Activated CD8-positive, alpha-beta T cell treated with anti-CD3 and anti-CD28 coated beads for 36 hours (primary cell): ENCODE measurements around the gene UGGT1. TPM values are rescaled to one million over a fixed set of nuclear protein-coding genes. Genes with fewer than 3 reads are reported as not detected.

ENCODE experiments used
- ATAC-seq: fragments of 200-7000 bp; cut with Tn5 transposase; one replicate; pipeline ENCODE4 v1.10.0; 2021; ENCODE audit warnings: mild to moderate bottlenecking, moderate library complexity
- CTCF ChIA-PET: fragments of 350-600 bp; sonication (Branson Sonifier 250); formaldehyde crosslinking; loops from one replicate; lab custom pipeline; 2021; ENCODE audit warnings: antibody characterized with exemption; lab: Charles Lee
- POLR2A ChIA-PET: fragments of 350-600 bp; sonication (Branson Sonifier 250); formaldehyde crosslinking; loops from one replicate; lab custom pipeline; 2021; ENCODE audit warnings: antibody characterized with exemption; lab: Charles Lee
- DNase-seq: peaks from one replicate; pipeline ENCODE4 v3.0.0-alpha.2; 2020
- H3K27ac Mint-ChIP-seq: one replicate; pipeline ENCODE4 v1.8.0; 2021; ENCODE audit warnings: mild to moderate bottlenecking, mixed read lengths
- H3K27me3 Mint-ChIP-seq: one replicate; pipeline ENCODE4 v1.8.0; 2021; ENCODE audit warnings: mixed read lengths
- H3K36me3 Mint-ChIP-seq: one replicate; pipeline ENCODE4 v1.8.0; 2021; ENCODE audit warnings: low read depth, mixed read lengths
- H3K4me1 Mint-ChIP-seq: one replicate; pipeline ENCODE4 v1.8.0; 2021; ENCODE audit warnings: low read depth, mixed read lengths
- H3K4me3 Mint-ChIP-seq: one replicate; pipeline ENCODE4 v1.8.0; 2021; ENCODE audit warnings: mild to moderate bottlenecking, moderate library complexity, mixed read lengths
- H3K9me3 Mint-ChIP-seq: one replicate; pipeline ENCODE4 v1.8.0; 2021; ENCODE audit warnings: mixed read lengths
- intact Hi-C: fragments of 100-400 bp; cut with micrococcal nuclease; formaldehyde crosslinking; loops from one replicate; pipeline ENCODE4 v1.10.0; 2022
- total RNA-seq, 2 experiments: library from RNA; stranded (reverse); gene quantifications; one replicate each; pipeline ENCODE4 v1.2.3, GENCODE V29; 2021
- TF ChIP-seq, protein P1 (sequence below): fragments of 200-600 bp; IDR thresholded peaks from one replicate; pipeline ENCODE4 v1.8.0; 2022; ENCODE audit warnings: antibody characterized with exemption, mild to moderate bottlenecking

UGGT1 gene
- total RNA-seq, 2 experiments from 2014 or later, result 47.7 to 51.6 TPM

DNA sequence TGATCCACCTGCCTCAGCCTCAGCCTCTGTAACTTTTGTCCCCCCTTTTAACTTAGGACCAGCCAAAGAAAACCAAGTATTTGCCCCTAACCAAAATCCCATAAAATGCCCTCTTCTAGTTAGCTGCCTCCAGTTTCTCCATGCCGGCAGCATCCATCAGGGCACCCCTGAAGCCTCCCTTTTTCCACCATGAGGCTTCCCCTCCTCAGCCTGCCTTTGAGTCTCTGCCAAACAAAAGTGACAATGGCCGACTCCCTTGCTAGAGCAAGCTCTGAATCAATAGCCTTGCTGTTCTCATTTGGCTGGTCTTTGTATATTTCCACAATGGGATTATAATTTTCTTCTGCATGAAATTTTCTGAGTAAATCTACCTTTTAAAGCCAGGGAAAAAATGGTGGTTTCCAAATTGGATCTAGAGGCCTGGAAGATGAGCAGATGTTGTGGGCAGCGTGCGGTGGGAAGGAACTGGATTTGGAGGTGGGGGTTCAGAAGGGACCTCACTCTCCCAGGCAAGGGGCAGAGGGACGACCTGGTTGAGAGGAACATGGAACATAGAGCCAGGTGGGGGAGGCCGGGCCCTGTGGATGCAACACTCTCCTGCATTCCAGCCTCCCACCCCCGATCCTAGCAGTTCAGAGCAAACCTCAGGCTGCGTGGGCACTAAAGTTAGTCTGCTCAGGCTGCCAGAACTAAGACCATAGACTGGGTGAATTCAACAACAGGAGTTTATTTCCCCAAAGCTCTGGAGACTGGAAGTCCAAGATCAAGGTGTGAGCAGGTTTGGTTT, 147.1 kb downstream of the UGGT1 start:
- Mint-ChIP-seq H3K27me3 (no peaks in the 10 kb centered on the region), H3K4me1 (peaks cover 5% of the 10 kb centered on the region), H3K4me3 (no peak overlapping the region), H3K9me3 (no peaks in the 10 kb centered on the region), H3K27ac (no peak overlapping the region), H3K36me3 (no peaks in the 10 kb centered on the region)
- TF ChIP-seq, protein P1, sequence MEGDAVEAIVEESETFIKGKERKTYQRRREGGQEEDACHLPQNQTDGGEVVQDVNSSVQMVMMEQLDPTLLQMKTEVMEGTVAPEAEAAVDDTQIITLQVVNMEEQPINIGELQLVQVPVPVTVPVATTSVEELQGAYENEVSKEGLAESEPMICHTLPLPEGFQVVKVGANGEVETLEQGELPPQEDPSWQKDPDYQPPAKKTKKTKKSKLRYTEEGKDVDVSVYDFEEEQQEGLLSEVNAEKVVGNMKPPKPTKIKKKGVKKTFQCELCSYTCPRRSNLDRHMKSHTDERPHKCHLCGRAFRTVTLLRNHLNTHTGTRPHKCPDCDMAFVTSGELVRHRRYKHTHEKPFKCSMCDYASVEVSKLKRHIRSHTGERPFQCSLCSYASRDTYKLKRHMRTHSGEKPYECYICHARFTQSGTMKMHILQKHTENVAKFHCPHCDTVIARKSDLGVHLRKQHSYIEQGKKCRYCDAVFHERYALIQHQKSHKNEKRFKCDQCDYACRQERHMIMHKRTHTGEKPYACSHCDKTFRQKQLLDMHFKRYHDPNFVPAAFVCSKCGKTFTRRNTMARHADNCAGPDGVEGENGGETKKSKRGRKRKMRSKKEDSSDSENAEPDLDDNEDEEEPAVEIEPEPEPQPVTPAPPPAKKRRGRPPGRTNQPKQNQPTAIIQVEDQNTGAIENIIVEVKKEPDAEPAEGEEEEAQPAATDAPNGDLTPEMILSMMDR, result no peak
- ATAC-seq (no peak), DNase-seq (no peak)
- intact Hi-C loops, result loop anchor here (5.0 to 10.0 kb wide), 2 partner anchors 61 to 173 kb away; no protein-coding TSS in a partner anchor
- POLR2A ChIA-PET, result no interaction called here
- CTCF ChIA-PET, result interaction anchor here (0.7 to 1.3 kb wide), 2 partner anchors 175 to 1159 kb away, joined by 3 to 4 read pairs; no protein-coding TSS in a partner anchor

DNA sequence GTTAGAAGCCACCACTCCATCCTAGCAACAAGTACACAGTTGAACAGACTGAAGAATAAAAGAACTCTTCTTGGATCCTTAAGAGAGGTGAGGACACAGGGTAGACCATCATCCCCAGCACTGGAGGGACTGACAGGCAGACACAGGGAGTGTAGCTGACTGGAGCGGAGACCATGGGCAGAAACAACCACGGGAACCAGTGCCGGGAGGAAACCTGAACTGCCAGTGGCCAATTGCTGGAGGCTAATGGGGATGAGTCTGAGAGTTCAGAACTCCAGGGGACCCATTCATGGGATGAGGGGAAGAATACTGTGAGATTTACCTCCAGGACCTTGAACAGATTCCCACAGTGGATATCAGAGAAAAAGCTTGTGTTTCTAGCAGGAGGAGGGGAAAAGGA, 150.9 kb downstream of the UGGT1 start:
- DNase-seq, result no peak
- Mint-ChIP-seq H3K4me1 (peaks cover 2% of the 10 kb centered on the region), H3K36me3 (no peaks in the 10 kb centered on the region), H3K27ac (no peak overlapping the region), H3K9me3 (no peaks in the 10 kb centered on the region), H3K4me3 (no peak overlapping the region), H3K27me3 (no peaks in the 10 kb centered on the region)
- intact Hi-C loops, result no loop called here
- TF ChIP-seq, protein P1, result no peak
- ChIA-PET POLR2A (no interaction called here), CTCF (no interaction called here)
- ATAC-seq, result no peak

Other genes starting within 250 kb of the UGGT1 start
- gene POLR2D, start 233.0 kb upstream of the UGGT1 start, total RNA-seq, result 10 to 100 TPM; 72.5 to 75.0 TPM
- 10 to 100 TPM; 12.5 to 13.1 TPM for gene AMMECR1L, start 205.2 kb upstream of the UGGT1 start, total RNA-seq
- 10 to 100 TPM; 24.4 to 31.9 TPM for gene SAP130, start 63.1 kb upstream of the UGGT1 start, total RNA-seq
- 10 to 100 TPM; 12.5 to 13.0 TPM for gene HS6ST1, start 227.7 kb downstream of the UGGT1 start, total RNA-seq